Brain microvascular endothelial cell (primary cell): ENCODE results near the gene GALNT16.

ENCODE experiments used
- DNase-seq: peaks from one replicate; pipeline ENCODE4 v3.0.0-alpha.2; 2020
- H3K27ac ChIP-seq: fragments of 250-450 bp; sonication (Bioruptor Pico); 2 replicates; pipeline ENCODE4 v1.5.1; 2020; ENCODE audit warnings: mild to moderate bottlenecking, moderate library complexity
- H3K27me3 ChIP-seq: fragments of 250-450 bp; sonication (Bioruptor Pico); replicated peaks from 2 replicates; pipeline ENCODE4 v1.5.1; 2020; ENCODE audit warnings: mild to moderate bottlenecking
- H3K36me3 ChIP-seq: fragments of 250-450 bp; sonication (Bioruptor Pico); replicated peaks from 2 replicates; pipeline ENCODE4 v1.5.1; 2020; ENCODE audit warnings: mild to moderate bottlenecking
- H3K4me3 ChIP-seq: 2 replicates; pipeline ENCODE4 v1.5.1; 2011; ENCODE audit warnings: low read depth, mild to moderate bottlenecking, control low read depth, low read length, moderate library complexity
- CTCF ChIP-seq: IDR thresholded peaks from 2 replicates; pipeline ENCODE4 v1.5.1; 2011; ENCODE audit warnings: low read depth, mild to moderate bottlenecking, moderate library complexity, low read length, control low read depth, inconsistent platforms; ENCODE audit errors: missing control alignments
- in situ Hi-C: cut with HindIII; loops from 2 replicates; pipeline ENCODE4 v1.10.0; 2017; ENCODE audit warnings: low sequenced_read_pairs, low pct_ligation_motif_present

The GALNT16 gene

GRCh38 chr14:69373104-69373503, 113.1 kb downstream of the GALNT16 start:
- Histone ChIP-seq H3K27ac (no peak overlapping the region), H3K4me3 (no peak overlapping the region), H3K36me3 (peaks cover 17% of the 10 kb centered on the region), H3K27me3 (no peaks in the 10 kb centered on the region)
- no peak for TF ChIP-seq CTCF
- in situ Hi-C loops = no loop called here
- DNase-seq = no peak

GRCh38 chr14:69374235-69374634, 114.3 kb downstream of the GALNT16 start:
- TF ChIP-seq CTCF = no peak

GRCh38 chr14:69375182-69375581, 115.2 kb downstream of the GALNT16 start:
- Histone ChIP-seq H3K27me3 (no peaks in the 10 kb centered on the region), H3K4me3 (no peak overlapping the region), H3K27ac (no peak overlapping the region), H3K36me3 (peaks cover 17% of the 10 kb centered on the region)
- no peak for TF ChIP-seq CTCF
- in situ Hi-C loops = no loop called here
- DNase-seq = no peak

More at GRCh38 chr14:69374235-69374634, 114.3 kb downstream of the GALNT16 start:
- Histone ChIP-seq H3K4me3 (no peak overlapping the region), H3K27ac (no peak overlapping the region), H3K36me3 (peaks cover 17% of the 10 kb centered on the region), H3K27me3 (no peaks in the 10 kb centered on the region)
- in situ Hi-C loops = no loop called here
- no peak for DNase-seq

GRCh38 chr14:69375722-69376121, 115.8 kb downstream of the GALNT16 start:
- in situ Hi-C loops = no loop called here
- Histone ChIP-seq H3K27me3 (no peaks in the 10 kb centered on the region), H3K4me3 (no peak overlapping the region), H3K27ac (no peak overlapping the region), H3K36me3 (peaks cover 20% of the 10 kb centered on the region)
- no peak for TF ChIP-seq CTCF
- DNase-seq = no peak

- TF ChIP-seq CTCF = no peak
- in situ Hi-C loops = no loop called here
- no peaks in the 10 kb centered on the region for H3K27me3 ChIP-seq
- DNase-seq = no peak
- peaks cover 22% of the 10 kb centered on the region for H3K36me3 ChIP-seq
- H3K4me3 ChIP-seq = no peak overlapping the region
- no peak overlapping the region for H3K27ac ChIP-seq
These were observed 116.5 kb downstream of the GALNT16 start for GRCh38 chr14:69376439-69376838.

- H3K27ac ChIP-seq = no peak overlapping the region
- H3K27me3 ChIP-seq = no peaks in the 10 kb centered on the region
- H3K36me3 ChIP-seq = peaks cover 22% of the 10 kb centered on the region
- in situ Hi-C loops = no loop called here
- no peak for TF ChIP-seq CTCF
- no peak for DNase-seq
- no peak overlapping the region for H3K4me3 ChIP-seq
These were observed 118.3 kb downstream of the GALNT16 start for GRCh38 chr14:69378274-69378673.
